Prostate gland (tissue), 2 donors: ENCODE data around the gene KIF5C. TPM values are rescaled to one million over a fixed set of nuclear protein-coding genes. Genes with fewer than 3 reads are reported as not detected.

Source experiments
- DNase-seq: peaks from one replicate; pipeline ENCODE4 v3.0.0-alpha.2; 2019; ENCODE audit warnings: low spot score
- H3K27ac ChIP-seq, 2 donors: fragments of 200-600 bp; sonication (generic); 2 replicates each; pipeline ENCODE4 v1.5.1; 2017 to 2019
- H3K27me3 ChIP-seq: fragments of 200-600 bp; sonication (generic); replicated peaks from 2 replicates; pipeline ENCODE4 v1.5.1; 2019; ENCODE audit not compliant: insufficient read depth
- H3K36me3 ChIP-seq, 2 donors: fragments of 200-600 bp; sonication (generic); 1 replicate in 1 of 2; 2 replicates in 1 of 2; pipeline versions ENCODE4 v1.5.1 to v1.8.1; 2017 to 2019
- H3K4me1 ChIP-seq: fragments of 200-600 bp; sonication (generic); replicated peaks from 2 replicates; pipeline ENCODE4 v1.5.1; 2019
- H3K4me3 ChIP-seq, 2 donors: fragments of 200-600 bp; sonication (generic); 2 replicates each; pipeline ENCODE4 v1.5.1; 2017 to 2019
- H3K9me3 ChIP-seq: fragments of 200-600 bp; sonication (generic); 2 replicates; pipeline ENCODE4 v1.5.1; 2017
- POLR2A ChIP-seq: fragments of 450-650 bp; IDR thresholded peaks from one replicate; pipeline ENCODE4 v1.6.1; 2016; ENCODE audit warnings: antibody characterized with exemption, mild to moderate bottlenecking
- POLR2AphosphoS5 ChIP-seq: sonication (generic); formaldehyde crosslinking; IDR thresholded peaks from one replicate; pipeline ENCODE4 v1.6.1; 2017; ENCODE audit warnings: antibody characterized with exemption
- WGBS: methylation state at CpG from one replicate; pipeline ENCODE4 v1.1.5; 2018; 5-methylcytosine and 5-hydroxymethylcytosine counted together
- intact Hi-C: fragments of 100-400 bp; cut with DNase I; formaldehyde crosslinking; loops from one replicate; pipeline ENCODE4 v1.14.2; 2022
- total RNA-seq, 2 donors: library from RNA; depleted of rRNA; stranded (reverse); fragments of >200 nt; gene quantifications; one replicate each; pipeline ENCODE4 v1.1.0, GENCODE V29; 2016
- TF ChIP-seq, protein P1 (sequence below), 4 experiments: fragments of 200-600 bp in 2 of 4; fragments of 450-650 bp in 2 of 4; sonication (generic) in 2 of 4; IDR thresholded peaks; 1 replicate in 3 of 4; 2 replicates in 1 of 4; pipeline ENCODE4 v1.5.1; 2016 to 2019; ENCODE audit warnings: antibody characterized with exemption in 4 of 4, mild to moderate bottlenecking in 2 of 4, moderate library complexity in 2 of 4

The KIF5C gene
- total RNA-seq, 2 donors from 2014 or later = 84.3 to 123 TPM

DNA sequence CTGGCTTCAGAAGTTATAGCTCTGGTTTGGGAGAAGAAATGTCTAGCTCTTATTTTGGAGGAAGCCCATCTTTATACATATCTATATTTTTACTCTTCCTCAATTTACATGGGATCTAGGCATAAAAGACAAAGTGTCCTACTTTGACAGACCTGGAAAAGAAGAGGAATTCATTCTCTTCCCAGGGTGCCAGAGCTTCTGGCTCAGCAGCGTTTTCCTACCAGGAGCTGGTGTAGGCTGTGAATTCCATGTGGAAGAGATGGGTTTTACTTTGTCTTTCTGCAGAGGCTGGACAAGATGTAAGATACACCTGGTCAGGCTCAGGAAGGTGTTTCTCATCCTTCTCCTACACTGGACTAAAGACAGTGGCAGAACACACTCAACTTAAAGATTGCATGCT is 113.3 kb downstream of the KIF5C start:
- H3K27ac ChIP-seq = no peak overlapping the region
- DNase-seq = no peak
- intact Hi-C loops = loop anchor here (5.0 to 10.0 kb wide), 3 partner anchors 344 to 1051 kb away; partner anchors contain the start of gene EPC2
- 86% methylated on average over 1 of the region's 1 CpG for WGBS
- H3K36me3 ChIP-seq = no peaks in the 10 kb centered on the region
- H3K4me1 ChIP-seq = no peaks in the 10 kb centered on the region
- H3K4me3 ChIP-seq = no peak overlapping the region
- H3K27me3 ChIP-seq = no peaks in the 10 kb centered on the region
- no peaks in the 10 kb centered on the region for H3K9me3 ChIP-seq
- TF ChIP-seq POLR2A (no peak), POLR2AphosphoS5 (no peak)
- TF ChIP-seq, protein P1, sequence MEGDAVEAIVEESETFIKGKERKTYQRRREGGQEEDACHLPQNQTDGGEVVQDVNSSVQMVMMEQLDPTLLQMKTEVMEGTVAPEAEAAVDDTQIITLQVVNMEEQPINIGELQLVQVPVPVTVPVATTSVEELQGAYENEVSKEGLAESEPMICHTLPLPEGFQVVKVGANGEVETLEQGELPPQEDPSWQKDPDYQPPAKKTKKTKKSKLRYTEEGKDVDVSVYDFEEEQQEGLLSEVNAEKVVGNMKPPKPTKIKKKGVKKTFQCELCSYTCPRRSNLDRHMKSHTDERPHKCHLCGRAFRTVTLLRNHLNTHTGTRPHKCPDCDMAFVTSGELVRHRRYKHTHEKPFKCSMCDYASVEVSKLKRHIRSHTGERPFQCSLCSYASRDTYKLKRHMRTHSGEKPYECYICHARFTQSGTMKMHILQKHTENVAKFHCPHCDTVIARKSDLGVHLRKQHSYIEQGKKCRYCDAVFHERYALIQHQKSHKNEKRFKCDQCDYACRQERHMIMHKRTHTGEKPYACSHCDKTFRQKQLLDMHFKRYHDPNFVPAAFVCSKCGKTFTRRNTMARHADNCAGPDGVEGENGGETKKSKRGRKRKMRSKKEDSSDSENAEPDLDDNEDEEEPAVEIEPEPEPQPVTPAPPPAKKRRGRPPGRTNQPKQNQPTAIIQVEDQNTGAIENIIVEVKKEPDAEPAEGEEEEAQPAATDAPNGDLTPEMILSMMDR (IDR thresholded peaks at IDR 0.05) = no peak

GRCh38 chr2:148989882-148990493 is 115.0 kb downstream of the KIF5C start:
- Histone ChIP-seq H3K9me3 (no peaks in the 10 kb centered on the region), H3K36me3 (no peaks in the 10 kb centered on the region), H3K4me3 (no peak overlapping the region), H3K27me3 (no peaks in the 10 kb centered on the region), H3K27ac (no peak overlapping the region), H3K4me1 (no peaks in the 10 kb centered on the region)
- WGBS = 29% methylated on average over 6 of the region's 6 CpGs
- DNase-seq = peak; percentile 71
- intact Hi-C loops = loop anchor here (5.0 to 10.0 kb wide), 4 partner anchors 345 to 1053 kb away; partner anchors contain the start of gene EPC2
- TF ChIP-seq, protein P1 (IDR thresholded peaks at IDR 0.05) = peak; percentile 32 to 81 (median 67)
- TF ChIP-seq POLR2A = no peak
- peak; percentile 30 for TF ChIP-seq POLR2AphosphoS5

- intact Hi-C loops = loop anchor here (5.0 kb wide), 1 partner anchor 999 kb away; no protein-coding TSS in a partner anchor
- DNase-seq = no peak
- Histone ChIP-seq H3K4me1 (no peaks in the 10 kb centered on the region), H3K27me3 (no peaks in the 10 kb centered on the region), H3K27ac (no peak overlapping the region), H3K9me3 (no peaks in the 10 kb centered on the region), H3K4me3 (no peak overlapping the region), H3K36me3 (no peaks in the 10 kb centered on the region)
- 91% methylated on average over 6 of the region's 6 CpGs for WGBS
- no peak for TF ChIP-seq POLR2AphosphoS5
- no peak for TF ChIP-seq POLR2A
- TF ChIP-seq, protein P1 (IDR thresholded peaks at IDR 0.05) = no peak
These were observed 115.9 kb downstream of the KIF5C start for GRCh38 chr2:148990968-148991367.

- Histone ChIP-seq H3K27ac (no peak overlapping the region), H3K36me3 (no peaks in the 10 kb centered on the region), H3K27me3 (no peaks in the 10 kb centered on the region), H3K4me1 (no peaks in the 10 kb centered on the region), H3K9me3 (no peaks in the 10 kb centered on the region), H3K4me3 (no peak overlapping the region)
- DNase-seq = no peak
- intact Hi-C loops = loop anchor here (5.0 kb wide), 1 partner anchor 1000 kb away; no protein-coding TSS in a partner anchor
- TF ChIP-seq, protein P1 (IDR thresholded peaks at IDR 0.05) = no peak
- TF ChIP-seq POLR2A (no peak), POLR2AphosphoS5 (no peak)
These were observed 117.4 kb downstream of the KIF5C start for GRCh38 chr2:148992448-148992847.

- Histone ChIP-seq H3K9me3 (no peaks in the 10 kb centered on the region), H3K4me1 (no peaks in the 10 kb centered on the region), H3K36me3 (no peaks in the 10 kb centered on the region), H3K4me3 (no peak overlapping the region), H3K27me3 (no peaks in the 10 kb centered on the region), H3K27ac (no peak overlapping the region)
- WGBS = 70% methylated on average over 3 of the region's 3 CpGs
- TF ChIP-seq, protein P1 (IDR thresholded peaks at IDR 0.05) = no peak
- TF ChIP-seq POLR2AphosphoS5 = no peak
- no peak for TF ChIP-seq POLR2A
- intact Hi-C loops = loop anchor here (5.0 kb wide), 1 partner anchor 1001 kb away; no protein-coding TSS in a partner anchor
- no peak for DNase-seq
These were observed 118.3 kb downstream of the KIF5C start for GRCh38 chr2:148993351-148993750.
